ENCODE results near the gene MIF.

- TF ChIP-seq CTCF (conservative IDR thresholded peaks at IDR 0.05; ENCODE audit: low read length) (no peak), EZH2phosphoT487 (IDR thresholded peaks at IDR 0.05; ENCODE audit: borderline replicate concordance, low read depth, low read length) (no peak)
Measured at GRCh38 chr22:23925020-23925606, 30.9 kb downstream of the MIF start.

Measured in OCI-LY7 (cell line).